Neuronal stem cell (in vitro differentiated cells): ENCODE data around the gene RAB15.
A peak's percentile ranks its signal among the peaks of the same experiment; 100 is the strongest.

Experiments used
- DNase-seq: peaks from one replicate; pipeline ENCODE4 v3.0.0-alpha.2; 2013; ENCODE audit warnings: low spot score
- H2AFZ ChIP-seq: one replicate; pipeline ENCODE4 v1.6.1; 2013; ENCODE audit warnings: mild to moderate bottlenecking, low read length, inconsistent platforms
- H2AK5ac ChIP-seq: 2 replicates; pipeline ENCODE4 v1.6.1; 2013; ENCODE audit warnings: low read depth, mild to moderate bottlenecking, inconsistent platforms, low read length, moderate library complexity, mixed read lengths
- H2BK120ac ChIP-seq: 2 replicates; pipeline ENCODE4 v1.6.1; 2013; ENCODE audit warnings: low read depth, mild to moderate bottlenecking, inconsistent platforms, low read length, moderate library complexity, mixed read lengths
- H2BK12ac ChIP-seq: one replicate; pipeline ENCODE4 v1.6.1; 2013; ENCODE audit warnings: low read length, inconsistent platforms
- H2BK15ac ChIP-seq: 2 replicates; pipeline ENCODE4 v1.6.1; 2013; ENCODE audit warnings: mild to moderate bottlenecking, low read length, inconsistent platforms, mixed read lengths
- H2BK5ac ChIP-seq: one replicate; pipeline ENCODE4 v1.6.1; 2013; ENCODE audit warnings: inconsistent platforms, mild to moderate bottlenecking, low read length, moderate library complexity
- H3K14ac ChIP-seq: one replicate; pipeline ENCODE4 v1.6.1; 2013; ENCODE audit warnings: low read length, inconsistent platforms
- H3K18ac ChIP-seq: 2 replicates; pipeline ENCODE4 v1.6.1; 2013; ENCODE audit warnings: low read length, inconsistent platforms
- H3K23ac ChIP-seq: 2 replicates; pipeline ENCODE4 v1.6.1; 2013; ENCODE audit warnings: low read depth, mild to moderate bottlenecking, mixed read lengths, low read length, inconsistent platforms; ENCODE audit not compliant: poor library complexity
- H3K27ac ChIP-seq: replicated peaks from 3 replicates; pipeline ENCODE4 v1.5.1; 2013; ENCODE audit warnings: low read length, inconsistent platforms
- H3K27me3 ChIP-seq, 3 experiments: 2 replicates each; pipeline ENCODE4 v1.6.1; 2013; ENCODE audit warnings: low read length in 3 of 3, mild to moderate bottlenecking in 2 of 3, inconsistent platforms in 1 of 3, low read depth in 1 of 3, mixed read lengths in 1 of 3, moderate library complexity in 1 of 3; ENCODE audit not compliant: control insufficient read depth in 3 of 3, insufficient read depth in 3 of 3
- H3K36me3 ChIP-seq, 2 donors: replicated peaks in 1 of 2; 2 replicates each; pipeline ENCODE4 v1.6.1; 2013; ENCODE audit warnings: low read length in 2 of 2; ENCODE audit not compliant: control insufficient read depth in 2 of 2, insufficient read depth in 2 of 2
- H3K4ac ChIP-seq: 2 replicates; pipeline ENCODE4 v1.6.1; 2013; ENCODE audit warnings: inconsistent platforms, mild to moderate bottlenecking, low read length, moderate library complexity
- H3K4me1 ChIP-seq, 2 donors: 1 replicate in 1 of 2; 2 replicates in 1 of 2; pipeline ENCODE4 v1.6.1; 2013; ENCODE audit warnings: low read length in 2 of 2, low read depth in 1 of 2; ENCODE audit not compliant: control insufficient read depth in 2 of 2, insufficient read depth in 1 of 2
- H3K4me2 ChIP-seq: one replicate; pipeline ENCODE4 v1.6.1; 2013; ENCODE audit warnings: mild to moderate bottlenecking, low read length, inconsistent platforms; ENCODE audit not compliant: insufficient read depth, poor library complexity, severe bottlenecking
- H3K4me3 ChIP-seq, 2 donors: 2 replicates each; pipeline ENCODE4 v1.5.1; 2013; ENCODE audit warnings: low read length in 2 of 2, mild to moderate bottlenecking in 2 of 2, inconsistent platforms in 1 of 2, moderate library complexity in 1 of 2
- H3K79me1 ChIP-seq: one replicate; pipeline ENCODE4 v1.6.1; 2013; ENCODE audit warnings: low read depth, mild to moderate bottlenecking, inconsistent platforms, low read length, moderate library complexity
- H3K9ac ChIP-seq: one replicate; pipeline ENCODE4 v1.6.1; 2013; ENCODE audit warnings: mild to moderate bottlenecking, low read depth, low read length, inconsistent platforms; ENCODE audit not compliant: poor library complexity
- H3K9me3 ChIP-seq, 2 donors: replicated peaks in 1 of 2; 2 replicates each; pipeline versions ENCODE3 to v1.6.1; 2013; ENCODE audit warnings: low read length in 2 of 2, mild to moderate bottlenecking in 2 of 2, inconsistent platforms in 1 of 2, low read depth in 1 of 2, mixed read lengths in 1 of 2, moderate library complexity in 1 of 2; ENCODE audit not compliant: control insufficient read depth in 2 of 2, insufficient read depth in 1 of 2
- H4K8ac ChIP-seq: one replicate; pipeline ENCODE4 v1.6.1; 2013; ENCODE audit warnings: low read depth, mild to moderate bottlenecking, inconsistent platforms, low read length, moderate library complexity
- H4K91ac ChIP-seq: one replicate; pipeline ENCODE4 v1.6.1; 2013; ENCODE audit warnings: low read length, low read depth, mild to moderate bottlenecking, inconsistent platforms; ENCODE audit not compliant: poor library complexity
- WGBS, 2 donors: extraction: QIAGEN DNeasy Blood & Tissue Kit; methylation state at CpG; one replicate each; pipeline ENCODE4 v1.1.7; 2013; ENCODE audit warnings: missing lambda C conversion rate in 2 of 2, mixed read lengths in 1 of 2; ENCODE audit not compliant: insufficient read length in 2 of 2, insufficient replicate concordance in 1 of 2; ENCODE audit errors: extremely low coverage in 2 of 2; 5-methylcytosine and 5-hydroxymethylcytosine counted together

Gene RAB15

GRCh38 chr14:64968167-64968566 is 4.0 kb downstream of the RAB15 start:
- Histone ChIP-seq H2AFZ (no peak overlapping the region), H3K27me3 (peaks cover 0 to 8% (median 0%) of the 10 kb centered on the region in 3 experiments), H3K9ac (no peak overlapping the region), H3K9me3 (no peaks in the 10 kb centered on the region), H3K4me3 (no peak overlapping the region), H3K4me1 (peaks cover 4 to 13% of the 10 kb centered on the region in 2 donors), H2AK5ac (no peak overlapping the region), H3K79me1 (no peaks in the 10 kb centered on the region), H2BK15ac (no peak overlapping the region), H3K4me2 (no peak overlapping the region), H2BK12ac (no peak overlapping the region), H3K27ac (no peak overlapping the region), H3K14ac (no peak overlapping the region), H3K23ac (no peak overlapping the region), H2BK5ac (no peak overlapping the region), H2BK120ac (no peak overlapping the region), H4K91ac (no peak overlapping the region), H3K18ac (peak overlapping the region; percentile 50), H3K4ac (no peak overlapping the region), H3K36me3 (no peaks in the 10 kb centered on the region), H4K8ac (no peak overlapping the region)
- DNase-seq, result no peak
- no CpG with 5 or more reads among the region's 7 CpGs for WGBS, 2 donors

GRCh38 chr14:64966976-64967375 is 5.2 kb downstream of the RAB15 start:
- H3K36me3 ChIP-seq, result no peaks in the 10 kb centered on the region
- no peaks in the 10 kb centered on the region for H3K79me1 ChIP-seq
- H4K91ac ChIP-seq, result no peak overlapping the region
- no CpG with 5 or more reads among the region's 2 CpGs for WGBS, 2 donors
- H2BK12ac ChIP-seq, result no peak overlapping the region
- no peak overlapping the region for H2BK5ac ChIP-seq
- DNase-seq, result no peak
- H2BK15ac ChIP-seq, result no peak overlapping the region
- H3K18ac ChIP-seq, result no peak overlapping the region
- H2AK5ac ChIP-seq, result no peak overlapping the region
- H3K4me1 ChIP-seq, result peaks cover 4 to 13% of the 10 kb centered on the region in 2 donors
- no peak overlapping the region for H3K4me3 ChIP-seq
- no peaks in the 10 kb centered on the region for H3K9me3 ChIP-seq
- H3K23ac ChIP-seq, result no peak overlapping the region
- H4K8ac ChIP-seq, result no peak overlapping the region
- H2BK120ac ChIP-seq, result no peak overlapping the region
- H3K27me3 ChIP-seq, result peaks cover 0 to 4% (median 0%) of the 10 kb centered on the region in 3 experiments
- no peak overlapping the region for H3K9ac ChIP-seq
- H3K14ac ChIP-seq, result no peak overlapping the region
- H3K27ac ChIP-seq, result no peak overlapping the region
- no peak overlapping the region for H3K4me2 ChIP-seq
- H3K4ac ChIP-seq, result no peak overlapping the region
- no peak overlapping the region for H2AFZ ChIP-seq

DNA sequence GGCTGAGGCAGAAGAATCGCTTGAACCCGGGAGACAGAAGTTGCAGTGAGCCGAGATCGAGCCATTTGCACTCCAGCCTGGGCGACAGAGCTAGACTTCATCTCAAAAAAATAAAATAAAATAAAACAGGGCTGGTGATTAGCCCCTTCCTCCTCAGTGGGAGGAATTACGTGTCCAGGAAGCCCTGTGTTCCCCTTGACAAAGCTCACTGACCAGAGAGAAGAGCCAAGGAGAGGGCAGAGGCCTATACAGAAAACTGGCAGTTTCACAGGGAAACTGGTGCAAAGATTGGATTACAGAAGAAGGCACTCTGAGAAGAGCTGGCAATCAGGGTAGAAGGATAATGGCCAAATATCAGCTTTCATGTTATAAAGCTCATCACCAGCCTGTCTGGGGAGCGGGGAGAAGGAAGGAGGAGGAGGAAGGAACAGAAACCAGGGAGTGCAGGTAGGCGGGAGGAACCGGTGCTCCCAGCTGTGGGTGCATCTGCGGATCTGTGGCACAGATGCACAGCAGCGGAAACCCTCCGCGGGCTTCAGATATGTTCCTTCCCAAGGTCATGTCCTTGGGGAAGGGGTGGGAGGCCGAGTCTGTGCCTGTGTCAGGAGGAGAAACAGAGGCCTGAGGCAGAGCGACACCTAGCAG is 6.7 kb downstream of the RAB15 start:
- DNase-seq, result no peak
- no peak overlapping the region for H3K18ac ChIP-seq
- H3K9me3 ChIP-seq, result no peaks in the 10 kb centered on the region
- no peak overlapping the region for H3K4me2 ChIP-seq
- no peak overlapping the region for H4K8ac ChIP-seq
- no peak overlapping the region for H3K27ac ChIP-seq
- H2BK15ac ChIP-seq, result no peak overlapping the region
- H3K4me3 ChIP-seq, result no peak overlapping the region
- H2AFZ ChIP-seq, result no peak overlapping the region
- H3K23ac ChIP-seq, result no peak overlapping the region
- H2AK5ac ChIP-seq, result no peak overlapping the region
- no peak overlapping the region for H3K4ac ChIP-seq
- no peak overlapping the region for H2BK12ac ChIP-seq
- H2BK5ac ChIP-seq, result no peak overlapping the region
- H3K14ac ChIP-seq, result no peak overlapping the region
- H3K27me3 ChIP-seq, result no peaks in the 10 kb centered on the region
- H3K4me1 ChIP-seq, result peaks cover 2 to 12% of the 10 kb centered on the region in 2 donors
- H3K9ac ChIP-seq, result no peak overlapping the region
- H2BK120ac ChIP-seq, result no peak overlapping the region
- no peak overlapping the region for H4K91ac ChIP-seq
- no peaks in the 10 kb centered on the region for H3K79me1 ChIP-seq
- WGBS, 2 donors, result no CpG with 5 or more reads among the region's 15 CpGs
- no peaks in the 10 kb centered on the region for H3K36me3 ChIP-seq

- Histone ChIP-seq H3K9me3 (no peaks in the 10 kb centered on the region), H4K8ac (no peak overlapping the region), H3K4me2 (no peak overlapping the region)
Observed at GRCh38 chr14:64963611-64964010, 8.5 kb downstream of the RAB15 start.

More at GRCh38 chr14:64963611-64964010, 8.5 kb downstream of the RAB15 start:
- DNase-seq, result no peak
- Histone ChIP-seq H2BK5ac (no peak overlapping the region), H3K27ac (no peak overlapping the region), H4K91ac (no peak overlapping the region), H3K4me1 (peaks cover 2 to 9% of the 10 kb centered on the region in 2 donors), H3K9ac (no peak overlapping the region), H3K27me3 (no peaks in the 10 kb centered on the region), H2BK12ac (no peak overlapping the region), H2AK5ac (no peak overlapping the region), H3K79me1 (no peaks in the 10 kb centered on the region), H2AFZ (no peak overlapping the region), H3K14ac (no peak overlapping the region), H2BK120ac (no peak overlapping the region), H3K4me3 (no peak overlapping the region), H3K18ac (no peak overlapping the region), H2BK15ac (no peak overlapping the region), H3K4ac (no peak overlapping the region), H3K36me3 (no peaks in the 10 kb centered on the region), H3K23ac (no peak overlapping the region)
- WGBS, 2 donors, result no CpG with 5 or more reads among the region's 1 CpG
